ENCODE measurements around the gene VPS37C.

VPS37C gene

DNA sequence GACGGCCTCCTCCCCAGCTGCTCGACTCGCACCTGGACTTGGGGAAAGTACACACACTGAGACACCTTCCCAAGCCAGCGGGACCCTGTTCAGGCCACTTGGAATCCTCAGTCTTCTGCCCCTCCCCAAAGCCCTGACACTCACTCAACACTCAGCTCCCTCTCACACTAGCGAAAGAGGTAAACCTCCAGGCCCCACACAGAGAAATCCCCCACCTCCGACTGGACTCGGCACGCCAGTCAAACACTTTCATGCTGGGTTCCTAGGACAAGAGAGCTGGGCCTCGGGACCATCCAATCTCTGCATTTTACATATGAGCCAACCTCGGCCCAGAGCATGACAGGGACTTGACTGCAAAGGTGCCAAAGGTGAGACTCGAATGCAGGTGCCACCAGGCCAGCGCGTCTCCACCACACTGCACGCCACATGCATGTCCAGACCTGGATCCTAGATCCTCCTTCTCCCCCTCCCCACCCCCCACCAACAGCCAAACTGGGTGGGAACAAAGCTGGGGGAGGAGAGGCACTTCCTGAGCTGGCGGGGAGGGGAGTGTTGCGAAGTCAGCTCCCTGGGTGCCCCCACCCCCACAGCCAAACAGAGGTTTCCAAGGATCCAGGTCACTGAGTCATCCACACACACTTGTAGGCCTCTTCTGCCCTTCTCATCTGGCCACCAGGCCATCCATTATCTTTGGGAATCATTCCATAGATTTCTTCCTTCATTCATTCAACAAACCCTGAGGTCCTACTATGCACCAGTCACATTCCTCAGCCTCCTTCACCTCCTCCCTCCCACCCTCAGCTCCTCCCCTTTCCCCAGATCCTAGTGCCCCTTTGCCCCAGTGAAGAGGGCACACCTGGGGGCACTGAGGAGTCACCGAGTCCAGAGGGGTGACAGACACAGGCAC is 69.6 kb downstream of the VPS37C start:
- TF ChIP-seq, protein P1, sequence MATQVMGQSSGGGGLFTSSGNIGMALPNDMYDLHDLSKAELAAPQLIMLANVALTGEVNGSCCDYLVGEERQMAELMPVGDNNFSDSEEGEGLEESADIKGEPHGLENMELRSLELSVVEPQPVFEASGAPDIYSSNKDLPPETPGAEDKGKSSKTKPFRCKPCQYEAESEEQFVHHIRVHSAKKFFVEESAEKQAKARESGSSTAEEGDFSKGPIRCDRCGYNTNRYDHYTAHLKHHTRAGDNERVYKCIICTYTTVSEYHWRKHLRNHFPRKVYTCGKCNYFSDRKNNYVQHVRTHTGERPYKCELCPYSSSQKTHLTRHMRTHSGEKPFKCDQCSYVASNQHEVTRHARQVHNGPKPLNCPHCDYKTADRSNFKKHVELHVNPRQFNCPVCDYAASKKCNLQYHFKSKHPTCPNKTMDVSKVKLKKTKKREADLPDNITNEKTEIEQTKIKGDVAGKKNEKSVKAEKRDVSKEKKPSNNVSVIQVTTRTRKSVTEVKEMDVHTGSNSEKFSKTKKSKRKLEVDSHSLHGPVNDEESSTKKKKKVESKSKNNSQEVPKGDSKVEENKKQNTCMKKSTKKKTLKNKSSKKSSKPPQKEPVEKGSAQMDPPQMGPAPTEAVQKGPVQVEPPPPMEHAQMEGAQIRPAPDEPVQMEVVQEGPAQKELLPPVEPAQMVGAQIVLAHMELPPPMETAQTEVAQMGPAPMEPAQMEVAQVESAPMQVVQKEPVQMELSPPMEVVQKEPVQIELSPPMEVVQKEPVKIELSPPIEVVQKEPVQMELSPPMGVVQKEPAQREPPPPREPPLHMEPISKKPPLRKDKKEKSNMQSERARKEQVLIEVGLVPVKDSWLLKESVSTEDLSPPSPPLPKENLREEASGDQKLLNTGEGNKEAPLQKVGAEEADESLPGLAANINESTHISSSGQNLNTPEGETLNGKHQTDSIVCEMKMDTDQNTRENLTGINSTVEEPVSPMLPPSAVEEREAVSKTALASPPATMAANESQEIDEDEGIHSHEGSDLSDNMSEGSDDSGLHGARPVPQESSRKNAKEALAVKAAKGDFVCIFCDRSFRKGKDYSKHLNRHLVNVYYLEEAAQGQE (IDR thresholded peaks at IDR 0.05; ENCODE audit: insufficient replicate concordance, low read depth), result no peak
- TF ChIP-seq GABPA (IDR thresholded peaks at IDR 0.05; ENCODE audit: low read depth) (no peak), SPI1 (IDR thresholded peaks at IDR 0.05; ENCODE audit: borderline replicate concordance, low read depth) (no peak), POLR2AphosphoS5 (IDR thresholded peaks at IDR 0.05; ENCODE audit: low read depth) (no peak)
- TF ChIP-seq, protein P2, sequence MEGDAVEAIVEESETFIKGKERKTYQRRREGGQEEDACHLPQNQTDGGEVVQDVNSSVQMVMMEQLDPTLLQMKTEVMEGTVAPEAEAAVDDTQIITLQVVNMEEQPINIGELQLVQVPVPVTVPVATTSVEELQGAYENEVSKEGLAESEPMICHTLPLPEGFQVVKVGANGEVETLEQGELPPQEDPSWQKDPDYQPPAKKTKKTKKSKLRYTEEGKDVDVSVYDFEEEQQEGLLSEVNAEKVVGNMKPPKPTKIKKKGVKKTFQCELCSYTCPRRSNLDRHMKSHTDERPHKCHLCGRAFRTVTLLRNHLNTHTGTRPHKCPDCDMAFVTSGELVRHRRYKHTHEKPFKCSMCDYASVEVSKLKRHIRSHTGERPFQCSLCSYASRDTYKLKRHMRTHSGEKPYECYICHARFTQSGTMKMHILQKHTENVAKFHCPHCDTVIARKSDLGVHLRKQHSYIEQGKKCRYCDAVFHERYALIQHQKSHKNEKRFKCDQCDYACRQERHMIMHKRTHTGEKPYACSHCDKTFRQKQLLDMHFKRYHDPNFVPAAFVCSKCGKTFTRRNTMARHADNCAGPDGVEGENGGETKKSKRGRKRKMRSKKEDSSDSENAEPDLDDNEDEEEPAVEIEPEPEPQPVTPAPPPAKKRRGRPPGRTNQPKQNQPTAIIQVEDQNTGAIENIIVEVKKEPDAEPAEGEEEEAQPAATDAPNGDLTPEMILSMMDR (IDR thresholded peaks at IDR 0.05; ENCODE audit: insufficient read depth, low read length), result no peak
- peak in 1 of 2 experiments; percentile 16 for DNase-seq (ENCODE audit: low read depth in 1 of 2, low spot score in 1 of 2)
- no peak overlapping the region for H3K27ac ChIP-seq (replicated peaks)

DNA sequence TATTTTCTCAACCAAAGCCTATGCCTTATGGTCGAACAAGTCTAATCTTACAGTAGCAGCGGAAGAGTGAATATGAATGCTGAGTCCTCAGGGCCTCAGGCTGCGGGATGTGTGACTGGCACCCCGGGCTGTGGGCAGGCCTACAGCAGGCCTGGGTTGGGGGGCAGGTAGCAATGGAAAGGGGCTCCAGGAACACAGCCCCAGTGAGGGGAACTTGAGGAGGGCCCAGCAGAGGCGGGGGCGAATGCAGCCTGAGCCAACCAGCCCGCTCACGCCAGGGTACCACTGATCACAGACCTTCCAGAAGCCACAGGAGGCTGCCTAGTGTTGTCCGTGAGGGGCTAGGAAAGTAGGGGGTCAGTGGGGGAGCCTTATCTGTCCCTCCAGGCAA is 70.2 kb downstream of the VPS37C start:
- H3K27me3 ChIP-seq (ENCODE audit: insufficient read depth, poor library complexity, severe bottlenecking), result no peaks in the 10 kb centered on the region
- H3K4me3 ChIP-seq (replicated peaks; ENCODE audit: insufficient read depth, low read length), result no peak overlapping the region
- no peak overlapping the region for H3K27ac ChIP-seq (replicated peaks)
- no peak for DNase-seq (ENCODE audit: low read depth in 1 of 2, low spot score in 1 of 2)
- no peak for TF ChIP-seq GABPA (IDR thresholded peaks at IDR 0.05; ENCODE audit: low read depth)
- no peak for TF ChIP-seq SPI1 (IDR thresholded peaks at IDR 0.05; ENCODE audit: borderline replicate concordance, low read depth)
- no peak for TF ChIP-seq POLR2AphosphoS5 (IDR thresholded peaks at IDR 0.05; ENCODE audit: low read depth)
- TF ChIP-seq, protein P2 (IDR thresholded peaks at IDR 0.05; ENCODE audit: insufficient read depth, low read length), result no peak
- TF ChIP-seq, protein P1 (IDR thresholded peaks at IDR 0.05; ENCODE audit: insufficient replicate concordance, low read depth), result no peak

More for the DNA sequence above, 69.6 kb downstream of the VPS37C start:
- H3K4me3 ChIP-seq (replicated peaks; ENCODE audit: insufficient read depth, low read length), result no peak overlapping the region
- H3K27me3 ChIP-seq (ENCODE audit: insufficient read depth, poor library complexity, severe bottlenecking), result no peaks in the 10 kb centered on the region

DNA sequence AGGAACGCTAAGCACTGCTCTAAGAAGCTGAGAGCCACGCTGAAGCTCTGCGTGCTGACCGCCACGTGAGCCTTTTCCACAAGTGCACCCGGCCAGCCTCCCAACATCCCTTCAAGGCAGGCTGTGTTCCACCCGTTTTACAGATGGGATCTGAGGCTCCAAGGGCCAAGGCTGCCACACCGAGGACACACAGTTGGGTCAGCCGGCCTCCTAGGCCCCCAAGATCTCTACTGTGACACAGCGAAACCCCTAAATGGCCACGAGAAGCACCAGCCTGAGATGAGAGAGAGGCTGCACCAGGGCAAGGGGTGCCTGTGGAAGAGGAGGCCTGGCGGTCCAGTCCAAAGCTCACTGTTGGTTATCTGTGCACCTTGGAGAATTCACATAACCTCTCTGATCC is 70.7 kb downstream of the VPS37C start:
- H3K4me3 ChIP-seq (replicated peaks; ENCODE audit: insufficient read depth, low read length), result no peak overlapping the region
- TF ChIP-seq, protein P1 (IDR thresholded peaks at IDR 0.05; ENCODE audit: insufficient replicate concordance, low read depth), result no peak
- TF ChIP-seq SPI1 (IDR thresholded peaks at IDR 0.05; ENCODE audit: borderline replicate concordance, low read depth) (no peak), GABPA (IDR thresholded peaks at IDR 0.05; ENCODE audit: low read depth) (no peak), POLR2AphosphoS5 (IDR thresholded peaks at IDR 0.05; ENCODE audit: low read depth) (no peak)
- TF ChIP-seq, protein P2 (IDR thresholded peaks at IDR 0.05; ENCODE audit: insufficient read depth, low read length), result no peak

More for the DNA sequence above, 70.7 kb downstream of the VPS37C start:
- Histone ChIP-seq H3K27me3 (ENCODE audit: insufficient read depth, poor library complexity, severe bottlenecking) (no peaks in the 10 kb centered on the region), H3K27ac (replicated peaks) (no peak overlapping the region)
- no peak for DNase-seq (ENCODE audit: low read depth in 1 of 2, low spot score in 1 of 2)

All from HL-60 (cell line).